MM.1S (cell line): Measurements from ENCODE around the gene EZH1.

Source experiments
- EZH2 ChIP-seq: fragments of 300-600 bp; sonication (generic); optimal IDR thresholded peaks from 2 replicates; pipeline ENCODE3; 2017; ENCODE audit warnings: low read depth, mild to moderate bottlenecking, antibody characterized with exemption, low read length, mixed read lengths
- EZH2phosphoT487 ChIP-seq: fragments of 300-600 bp; sonication (generic); IDR thresholded peaks from 2 replicates; pipeline ENCODE4 v1.6.1; 2018; ENCODE audit warnings: antibody characterized with exemption, low read length
- TF ChIP-seq, protein P1 (sequence below): fragments of 300-600 bp; sonication (generic); IDR thresholded peaks from 2 replicates; pipeline ENCODE4 v1.5.1; 2016; ENCODE audit warnings: antibody characterized with exemption, low read length, mixed read lengths

DNA sequence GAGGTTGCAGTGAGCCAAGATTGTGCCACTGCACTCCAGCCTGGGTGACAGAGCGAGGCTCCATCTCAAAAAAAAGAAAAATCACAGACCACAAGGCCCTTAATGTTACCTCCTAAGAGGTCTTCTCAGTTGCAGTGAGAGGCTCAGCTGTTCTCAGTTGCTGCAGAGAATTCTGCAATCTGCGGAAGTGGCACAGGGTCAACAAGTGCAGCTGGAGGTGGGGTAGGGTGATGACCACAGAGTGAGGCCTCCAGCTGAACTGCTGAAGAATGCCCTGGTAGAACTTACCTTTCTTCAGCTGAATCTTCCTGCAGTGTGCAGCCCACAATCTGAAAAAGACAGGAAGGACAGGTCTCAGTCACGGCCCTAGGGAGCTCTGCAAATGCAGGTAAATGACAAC, 36.3 kb downstream of the EZH1 start:
- TF ChIP-seq, protein P1, sequence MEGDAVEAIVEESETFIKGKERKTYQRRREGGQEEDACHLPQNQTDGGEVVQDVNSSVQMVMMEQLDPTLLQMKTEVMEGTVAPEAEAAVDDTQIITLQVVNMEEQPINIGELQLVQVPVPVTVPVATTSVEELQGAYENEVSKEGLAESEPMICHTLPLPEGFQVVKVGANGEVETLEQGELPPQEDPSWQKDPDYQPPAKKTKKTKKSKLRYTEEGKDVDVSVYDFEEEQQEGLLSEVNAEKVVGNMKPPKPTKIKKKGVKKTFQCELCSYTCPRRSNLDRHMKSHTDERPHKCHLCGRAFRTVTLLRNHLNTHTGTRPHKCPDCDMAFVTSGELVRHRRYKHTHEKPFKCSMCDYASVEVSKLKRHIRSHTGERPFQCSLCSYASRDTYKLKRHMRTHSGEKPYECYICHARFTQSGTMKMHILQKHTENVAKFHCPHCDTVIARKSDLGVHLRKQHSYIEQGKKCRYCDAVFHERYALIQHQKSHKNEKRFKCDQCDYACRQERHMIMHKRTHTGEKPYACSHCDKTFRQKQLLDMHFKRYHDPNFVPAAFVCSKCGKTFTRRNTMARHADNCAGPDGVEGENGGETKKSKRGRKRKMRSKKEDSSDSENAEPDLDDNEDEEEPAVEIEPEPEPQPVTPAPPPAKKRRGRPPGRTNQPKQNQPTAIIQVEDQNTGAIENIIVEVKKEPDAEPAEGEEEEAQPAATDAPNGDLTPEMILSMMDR: no peak
- TF ChIP-seq EZH2 (no peak), EZH2phosphoT487 (no peak)
